Peyer's patch (tissue), 4 donors: ENCODE results near the gene CTDNEP1.

Experiments used
- CTCF ChIP-seq, 6 experiments: fragments of 450-650 bp in 4 of 6; fragments of 200-600 bp in 2 of 6; sonication (generic) in 1 of 6; IDR thresholded peaks; one replicate each; pipeline ENCODE4 v1.5.1; 2017 to 2019; ENCODE audit warnings: antibody characterized with exemption in 6 of 6, mild to moderate bottlenecking in 3 of 6, moderate library complexity in 1 of 6
- POLR2A ChIP-seq, 2 donors: fragments of 450-650 bp; IDR thresholded peaks; one replicate each; pipeline ENCODE4 v1.5.1; 2017; ENCODE audit warnings: antibody characterized with exemption in 2 of 2, mild to moderate bottlenecking in 2 of 2, moderate library complexity in 2 of 2

- TF ChIP-seq POLR2A (IDR thresholded peaks at IDR 0.05) (no peak), CTCF (IDR thresholded peaks at IDR 0.05) (no peak)
Measured at GRCh38 chr17:7237761-7238419, 13.6 kb downstream of the CTDNEP1 start.
